Measurements from ENCODE around the gene C1QC.

Gene C1QC

DNA sequence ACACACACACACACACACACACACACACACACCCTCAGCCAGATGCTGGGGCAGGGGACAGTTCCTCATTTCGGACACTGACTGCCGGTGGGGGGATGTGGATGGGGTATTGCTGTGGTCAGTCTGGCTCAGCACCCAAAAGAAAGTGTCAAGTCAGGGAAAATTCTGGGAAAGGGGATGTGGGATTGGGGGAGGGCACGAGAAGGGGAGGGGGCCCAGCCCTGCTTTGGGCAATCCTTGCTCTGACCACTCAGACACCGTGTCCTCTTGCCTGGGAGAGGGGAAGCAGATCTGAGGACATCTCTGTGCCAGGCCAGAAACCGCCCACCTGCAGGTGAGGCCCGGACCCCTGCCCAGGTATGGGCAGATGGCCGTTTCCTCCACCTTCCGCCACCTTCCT is at the start of gene C1QC:
TSS of gene C1QC (plus strand) at position 253 of the 400 bp plus-strand sequence. CDS start 391 bp downstream, outside the sequence.
- no peaks in the 10 kb centered on the region for H3K9me3 ChIP-seq (ENCODE audit: severe bottlenecking)
- no peak for DNase-seq
- no peaks in the 10 kb centered on the region for H3K36me3 ChIP-seq
- H3K4me3 ChIP-seq (ENCODE audit: low read depth, low read length): no peak within 1 kb of the TSS
- no peak within 1 kb of the TSS for H3K27ac ChIP-seq
- TF ChIP-seq, protein P1, sequence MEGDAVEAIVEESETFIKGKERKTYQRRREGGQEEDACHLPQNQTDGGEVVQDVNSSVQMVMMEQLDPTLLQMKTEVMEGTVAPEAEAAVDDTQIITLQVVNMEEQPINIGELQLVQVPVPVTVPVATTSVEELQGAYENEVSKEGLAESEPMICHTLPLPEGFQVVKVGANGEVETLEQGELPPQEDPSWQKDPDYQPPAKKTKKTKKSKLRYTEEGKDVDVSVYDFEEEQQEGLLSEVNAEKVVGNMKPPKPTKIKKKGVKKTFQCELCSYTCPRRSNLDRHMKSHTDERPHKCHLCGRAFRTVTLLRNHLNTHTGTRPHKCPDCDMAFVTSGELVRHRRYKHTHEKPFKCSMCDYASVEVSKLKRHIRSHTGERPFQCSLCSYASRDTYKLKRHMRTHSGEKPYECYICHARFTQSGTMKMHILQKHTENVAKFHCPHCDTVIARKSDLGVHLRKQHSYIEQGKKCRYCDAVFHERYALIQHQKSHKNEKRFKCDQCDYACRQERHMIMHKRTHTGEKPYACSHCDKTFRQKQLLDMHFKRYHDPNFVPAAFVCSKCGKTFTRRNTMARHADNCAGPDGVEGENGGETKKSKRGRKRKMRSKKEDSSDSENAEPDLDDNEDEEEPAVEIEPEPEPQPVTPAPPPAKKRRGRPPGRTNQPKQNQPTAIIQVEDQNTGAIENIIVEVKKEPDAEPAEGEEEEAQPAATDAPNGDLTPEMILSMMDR (IDR thresholded peaks at IDR 0.05; ENCODE audit: low read depth, low read length): no peak
- no peaks in the 10 kb centered on the region for H3K27me3 ChIP-seq (ENCODE audit: insufficient read depth, low read depth, severe bottlenecking)

DNA sequence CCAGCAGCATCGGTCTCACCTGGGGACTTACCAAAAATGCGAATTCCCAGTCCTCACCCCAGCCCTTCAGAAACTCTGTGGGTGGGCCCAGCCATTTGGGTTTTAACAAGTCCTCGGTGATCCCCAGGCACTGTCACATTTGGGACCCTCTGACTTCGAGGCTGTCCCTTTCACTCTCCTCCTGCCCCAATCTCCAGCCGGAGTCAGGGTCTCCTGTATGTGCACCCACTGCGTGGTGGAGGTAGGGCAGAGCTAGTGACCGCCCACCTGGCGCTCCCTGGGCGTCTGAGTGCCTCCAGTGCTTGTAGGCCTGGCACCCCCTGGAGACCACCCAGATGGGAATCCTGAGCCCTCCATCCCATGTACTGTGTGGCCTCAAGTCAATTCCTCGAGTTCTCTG is 49.0 kb upstream of the C1QC start:
- TF ChIP-seq, protein P1 (IDR thresholded peaks at IDR 0.05; ENCODE audit: low read depth, low read length): no peak
- H3K27me3 ChIP-seq (ENCODE audit: insufficient read depth, low read depth, severe bottlenecking): no peaks in the 10 kb centered on the region
- H3K9me3 ChIP-seq (ENCODE audit: severe bottlenecking): no peaks in the 10 kb centered on the region
- H3K36me3 ChIP-seq: no peaks in the 10 kb centered on the region; the same call in 1 of the 2 replicates
- H3K27ac ChIP-seq: no peak overlapping the region
- no peak overlapping the region for H3K4me3 ChIP-seq (ENCODE audit: low read depth, low read length)
- no peak for DNase-seq

DNA sequence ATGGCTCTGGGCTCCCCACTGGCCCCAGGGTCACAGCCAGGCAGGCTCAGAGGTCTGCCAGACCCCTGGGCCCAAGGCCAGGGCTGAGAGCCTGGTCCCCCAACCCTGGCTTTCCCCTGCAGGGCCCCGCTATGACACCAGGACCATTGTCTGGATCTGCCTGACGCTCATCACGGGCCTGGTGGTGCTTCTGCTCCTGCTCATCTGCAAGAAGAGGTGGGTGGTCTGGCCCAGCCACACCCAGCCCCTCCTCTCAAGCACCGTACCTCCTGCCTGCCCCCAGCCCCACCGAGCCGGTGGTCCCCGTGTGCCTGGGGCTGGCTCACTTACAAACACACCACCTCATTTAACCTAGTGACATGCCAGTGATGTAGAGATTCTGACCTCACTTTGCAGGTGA is 48.3 kb upstream of the C1QC start:
- Histone ChIP-seq H3K27ac (no peak overlapping the region), H3K9me3 (ENCODE audit: severe bottlenecking) (no peaks in the 10 kb centered on the region), H3K27me3 (ENCODE audit: insufficient read depth, low read depth, severe bottlenecking) (no peaks in the 10 kb centered on the region), H3K36me3 (no peaks in the 10 kb centered on the region; the same call in 1 of the 2 replicates), H3K4me3 (ENCODE audit: low read depth, low read length) (no peak overlapping the region)
- DNase-seq: no peak
- TF ChIP-seq, protein P1 (IDR thresholded peaks at IDR 0.05; ENCODE audit: low read depth, low read length): no peak

DNA sequence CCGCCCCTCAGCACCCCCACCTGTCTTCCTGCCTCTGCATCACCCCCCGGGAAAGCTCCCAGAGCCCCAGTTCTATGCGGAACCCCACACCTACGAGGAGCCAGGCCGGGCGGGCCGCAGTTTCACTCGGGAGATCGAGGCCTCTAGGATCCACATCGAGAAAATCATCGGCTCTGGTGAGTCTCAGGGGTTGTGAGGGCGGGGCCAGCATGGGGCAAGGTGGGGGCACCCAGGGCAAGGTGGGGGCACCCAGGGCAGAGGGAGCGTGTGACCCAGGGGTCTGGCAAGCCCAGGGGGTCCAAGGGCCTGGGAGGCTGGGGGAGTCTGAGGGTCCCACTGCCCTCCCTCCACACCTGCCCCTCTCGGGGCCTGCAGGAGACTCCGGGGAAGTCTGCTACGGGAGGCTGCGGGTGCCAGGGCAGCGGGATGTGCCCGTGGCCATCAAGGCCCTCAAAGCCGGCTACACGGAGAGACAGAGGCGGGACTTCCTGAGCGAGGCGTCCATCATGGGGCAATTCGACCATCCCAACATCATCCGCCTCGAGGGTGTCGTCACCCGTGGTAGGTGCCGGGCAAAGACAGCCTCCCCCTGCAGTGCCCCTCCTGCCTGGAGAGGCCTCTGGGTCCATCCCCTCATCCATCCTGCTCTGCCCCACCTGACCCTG is 46.0 kb upstream of the C1QC start:
- TF ChIP-seq, protein P1 (IDR thresholded peaks at IDR 0.05; ENCODE audit: low read depth, low read length): no peak
- H3K4me3 ChIP-seq (ENCODE audit: low read depth, low read length): no peak overlapping the region
- DNase-seq: no peak
- H3K27ac ChIP-seq: no peak overlapping the region
- no peaks in the 10 kb centered on the region for H3K27me3 ChIP-seq (ENCODE audit: insufficient read depth, low read depth, severe bottlenecking)
- no peaks in the 10 kb centered on the region; the same call in 1 of the 2 replicates for H3K36me3 ChIP-seq
- H3K9me3 ChIP-seq (ENCODE audit: severe bottlenecking): no peaks in the 10 kb centered on the region

DNA sequence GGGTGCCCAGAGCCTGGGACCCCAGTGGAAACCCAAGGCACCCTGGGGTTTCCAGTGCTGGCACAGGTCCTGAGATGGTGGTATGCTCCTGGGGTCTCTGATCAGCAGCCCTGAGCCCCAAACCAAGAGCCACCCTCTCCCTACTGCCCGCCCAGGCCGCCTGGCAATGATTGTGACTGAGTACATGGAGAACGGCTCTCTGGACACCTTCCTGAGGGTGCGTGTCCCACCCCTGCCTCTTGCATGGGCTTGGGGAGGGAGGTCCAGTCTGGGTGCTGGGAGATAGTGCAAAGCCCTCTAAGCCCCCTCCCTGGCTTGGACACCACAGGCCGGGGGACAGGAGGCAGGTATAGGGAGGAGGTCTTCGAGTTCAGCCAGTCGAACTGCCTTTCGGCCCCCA is 45.4 kb upstream of the C1QC start:
- H3K4me3 ChIP-seq (ENCODE audit: low read depth, low read length): no peak overlapping the region
- DNase-seq: no peak
- no peaks in the 10 kb centered on the region for H3K27me3 ChIP-seq (ENCODE audit: insufficient read depth, low read depth, severe bottlenecking)
- TF ChIP-seq, protein P1 (IDR thresholded peaks at IDR 0.05; ENCODE audit: low read depth, low read length): no peak
- no peaks in the 10 kb centered on the region; the same call in 1 of the 2 replicates for H3K36me3 ChIP-seq
- no peak overlapping the region for H3K27ac ChIP-seq
- no peaks in the 10 kb centered on the region for H3K9me3 ChIP-seq (ENCODE audit: severe bottlenecking)

DNA sequence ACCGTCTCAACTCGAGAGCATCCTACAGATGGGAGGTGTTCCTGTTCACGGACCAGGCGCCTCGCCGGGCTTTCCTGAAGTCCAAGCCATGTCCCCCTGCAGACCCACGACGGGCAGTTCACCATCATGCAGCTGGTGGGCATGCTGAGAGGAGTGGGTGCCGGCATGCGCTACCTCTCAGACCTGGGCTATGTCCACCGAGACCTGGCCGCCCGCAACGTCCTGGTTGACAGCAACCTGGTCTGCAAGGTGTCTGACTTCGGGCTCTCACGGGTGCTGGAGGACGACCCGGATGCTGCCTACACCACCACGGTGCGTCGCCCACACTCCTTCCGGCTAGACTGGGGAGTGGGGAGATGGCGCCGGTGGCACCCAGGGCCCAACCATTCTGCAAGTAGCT is 44.7 kb upstream of the C1QC start:
- no peaks in the 10 kb centered on the region for H3K27me3 ChIP-seq (ENCODE audit: insufficient read depth, low read depth, severe bottlenecking)
- H3K4me3 ChIP-seq (ENCODE audit: low read depth, low read length): no peak overlapping the region
- H3K9me3 ChIP-seq (ENCODE audit: severe bottlenecking): no peaks in the 10 kb centered on the region
- H3K27ac ChIP-seq: no peak overlapping the region
- TF ChIP-seq, protein P1 (IDR thresholded peaks at IDR 0.05; ENCODE audit: low read depth, low read length): no peak
- no peaks in the 10 kb centered on the region; the same call in 1 of the 2 replicates for H3K36me3 ChIP-seq
- no peak for DNase-seq
